GM21360 (cell line): ENCODE data around the gene ACOT12.

ENCODE experiments used
- ATAC-seq: cut with Tn5 transposase; IDR thresholded peaks from one replicate; pipeline ENCODE4 v1.9.1; 2021; ENCODE audit warnings: mild to moderate bottlenecking, moderate library complexity; ENCODE audit not compliant: unreplicated experiment

The ACOT12 gene

GRCh38 chr5:81401266-81401665 lies 7.3 kb upstream of the ACOT12 start:
- no peak for ATAC-seq

GRCh38 chr5:81400375-81400774 lies 6.4 kb upstream of the ACOT12 start:
- ATAC-seq: no peak

GRCh38 chr5:81398741-81399140 lies 4.8 kb upstream of the ACOT12 start:
- no peak for ATAC-seq

DNA sequence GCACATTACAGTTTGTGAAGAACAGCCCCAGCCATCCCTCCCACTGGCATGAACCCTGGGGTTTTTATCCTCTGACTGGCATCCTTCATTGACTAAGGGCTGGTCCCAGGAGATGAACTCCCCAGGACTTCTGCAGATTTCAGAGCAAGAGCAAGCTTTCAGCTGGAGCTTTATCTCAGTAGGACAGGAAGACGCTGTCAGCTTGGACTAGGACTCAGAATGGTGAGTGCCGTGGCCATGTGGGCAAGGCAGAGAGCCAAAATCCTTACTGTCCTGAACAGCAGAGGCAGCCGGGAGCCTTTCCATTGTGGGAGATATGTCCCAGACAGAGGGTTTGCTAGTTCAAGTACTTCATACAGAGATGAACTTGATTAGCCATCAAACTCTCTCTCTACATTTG lies 3.2 kb upstream of the ACOT12 start:
- ATAC-seq: no peak

GRCh38 chr5:81395262-81395661 lies 1.3 kb upstream of the ACOT12 start:
- ATAC-seq: no peak

DNA sequence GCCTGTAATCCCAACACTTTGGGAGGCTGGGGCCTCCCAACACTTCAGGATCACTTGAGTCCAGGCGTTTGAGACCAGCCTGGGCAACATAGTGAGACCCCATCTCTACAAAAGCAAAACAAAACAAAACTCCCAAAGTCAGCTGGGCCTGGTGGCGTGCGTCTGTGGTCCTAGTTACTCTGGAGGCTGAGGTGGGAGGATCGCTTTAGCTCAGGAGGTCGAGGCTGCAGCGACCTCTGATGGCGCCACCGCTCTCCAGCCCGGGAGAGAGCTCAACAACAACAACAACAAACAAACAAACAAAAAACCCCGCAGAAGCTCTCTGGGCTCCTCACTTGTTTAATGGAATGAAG lies 528 bp downstream of the ACOT12 start:
- no peak for ATAC-seq

DNA sequence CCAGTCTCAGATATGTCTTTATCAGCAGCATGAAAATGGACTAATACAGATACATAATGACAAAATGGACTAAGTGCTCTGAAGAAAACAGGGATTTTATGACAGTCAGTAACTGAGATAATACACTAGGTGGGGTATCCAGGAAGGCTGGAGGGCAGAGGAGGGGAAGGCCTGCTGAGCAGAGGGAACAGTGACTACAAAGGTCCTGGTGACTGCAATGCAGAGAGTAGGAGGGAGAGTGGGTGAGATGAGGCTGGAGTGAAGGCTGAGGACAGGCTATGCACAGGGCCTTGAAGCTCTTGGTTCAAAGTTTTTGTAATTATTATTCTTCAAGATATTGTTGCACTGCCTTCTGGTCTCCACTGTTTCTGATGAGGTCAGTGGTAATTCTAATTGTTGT lies 4.9 kb downstream of the ACOT12 start:
- no peak for ATAC-seq

- ATAC-seq: no peak
Measured at GRCh38 chr5:81388169-81388568, 5.8 kb downstream of the ACOT12 start.

- ATAC-seq: no peak
Measured at GRCh38 chr5:81383867-81384266, 10.1 kb downstream of the ACOT12 start.

DNA sequence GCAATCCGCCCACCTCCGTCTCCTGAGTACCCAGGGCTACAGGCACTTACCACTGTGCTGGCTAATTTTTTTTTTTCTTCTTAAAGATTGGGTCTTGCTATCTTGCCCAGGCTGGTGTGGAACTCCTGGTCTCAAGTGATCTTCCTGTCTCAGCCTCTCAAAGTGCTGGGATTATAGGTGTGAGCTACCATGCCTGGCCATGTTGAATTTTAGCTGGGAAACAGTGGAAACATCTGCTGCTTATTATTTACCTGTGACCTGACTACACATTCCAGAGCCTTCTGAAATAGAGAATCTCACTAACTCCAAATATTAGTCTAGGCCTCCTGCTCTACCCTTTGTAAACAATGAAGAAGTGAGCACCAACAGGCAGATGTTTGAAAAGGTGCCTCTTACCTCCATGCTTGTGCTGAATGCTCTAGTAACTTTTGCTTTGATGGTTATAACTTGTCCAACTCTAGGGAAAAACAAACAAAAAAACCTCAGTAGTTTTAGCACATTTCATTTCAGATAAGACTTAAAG lies 22.5 kb downstream of the ACOT12 start:
- ATAC-seq: no peak

DNA sequence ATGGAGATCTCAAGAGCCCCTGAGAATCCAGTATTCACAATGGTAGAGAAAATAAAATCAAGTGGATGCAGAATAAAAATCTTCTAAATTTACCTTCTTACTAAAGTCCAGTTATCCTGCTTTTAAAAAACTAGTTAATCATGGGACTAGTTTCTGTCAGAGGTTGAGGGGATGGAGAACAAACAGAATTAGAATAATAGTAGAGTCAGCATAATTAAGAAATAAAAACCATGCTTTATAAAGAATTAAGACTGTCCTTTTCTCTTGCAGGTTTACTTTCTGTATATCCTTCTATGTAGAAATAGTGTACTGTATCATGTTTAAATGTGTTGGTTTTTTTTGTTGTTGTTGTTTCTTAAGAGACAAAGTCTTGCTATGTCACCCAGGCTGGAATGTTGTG lies 23.0 kb downstream of the ACOT12 start:
- no peak for ATAC-seq

- ATAC-seq: no peak
Measured at GRCh38 chr5:81365541-81365940, 28.4 kb downstream of the ACOT12 start.

- ATAC-seq: no peak
Measured at GRCh38 chr5:81363093-81363871, 30.7 kb downstream of the ACOT12 start.

DNA sequence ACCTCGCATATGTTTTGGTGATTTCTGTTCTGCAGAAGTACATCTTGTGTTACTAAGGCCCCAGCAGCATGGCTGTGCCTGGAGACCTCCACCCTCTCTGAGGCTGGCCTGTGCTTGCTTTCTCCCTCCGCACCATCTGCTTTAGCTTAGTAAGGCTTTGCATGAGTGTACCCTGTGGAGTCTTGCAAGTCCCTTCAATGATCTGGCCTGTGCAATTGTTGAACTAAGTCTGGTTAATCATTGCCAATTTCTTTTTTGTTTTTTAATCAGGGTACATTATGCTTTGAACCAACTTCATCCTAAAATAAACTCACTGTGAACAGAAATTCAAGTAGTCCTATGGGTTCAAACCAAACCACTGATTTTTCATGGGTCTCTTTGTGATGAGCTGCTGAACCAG lies 32.3 kb downstream of the ACOT12 start:
- no peak for ATAC-seq

- no peak for ATAC-seq
Measured at GRCh38 chr5:81360640-81361039, 33.3 kb downstream of the ACOT12 start.

GRCh38 chr5:81359881-81360280 lies 34.1 kb downstream of the ACOT12 start:
- ATAC-seq: no peak

DNA sequence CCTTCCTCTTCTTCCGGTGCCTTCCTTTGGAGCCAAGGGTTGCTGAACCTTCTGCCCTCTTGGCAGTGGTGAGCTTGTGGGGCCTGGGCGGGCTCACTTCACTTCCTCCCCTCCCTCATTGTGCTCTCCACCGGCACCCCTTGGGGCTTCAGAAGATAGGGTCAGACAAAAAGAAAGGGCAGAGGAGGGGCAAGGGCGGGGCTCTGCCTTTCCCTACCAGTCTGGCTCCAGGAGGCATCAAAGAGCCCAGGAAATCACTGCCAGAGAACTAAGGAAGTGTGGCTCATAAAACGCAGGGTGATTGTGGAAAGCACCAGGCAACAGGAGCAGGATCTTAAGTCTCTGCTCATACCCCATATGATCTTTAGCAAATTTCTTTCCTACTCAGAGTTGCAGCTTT lies 34.8 kb downstream of the ACOT12 start:
- no peak for ATAC-seq

DNA sequence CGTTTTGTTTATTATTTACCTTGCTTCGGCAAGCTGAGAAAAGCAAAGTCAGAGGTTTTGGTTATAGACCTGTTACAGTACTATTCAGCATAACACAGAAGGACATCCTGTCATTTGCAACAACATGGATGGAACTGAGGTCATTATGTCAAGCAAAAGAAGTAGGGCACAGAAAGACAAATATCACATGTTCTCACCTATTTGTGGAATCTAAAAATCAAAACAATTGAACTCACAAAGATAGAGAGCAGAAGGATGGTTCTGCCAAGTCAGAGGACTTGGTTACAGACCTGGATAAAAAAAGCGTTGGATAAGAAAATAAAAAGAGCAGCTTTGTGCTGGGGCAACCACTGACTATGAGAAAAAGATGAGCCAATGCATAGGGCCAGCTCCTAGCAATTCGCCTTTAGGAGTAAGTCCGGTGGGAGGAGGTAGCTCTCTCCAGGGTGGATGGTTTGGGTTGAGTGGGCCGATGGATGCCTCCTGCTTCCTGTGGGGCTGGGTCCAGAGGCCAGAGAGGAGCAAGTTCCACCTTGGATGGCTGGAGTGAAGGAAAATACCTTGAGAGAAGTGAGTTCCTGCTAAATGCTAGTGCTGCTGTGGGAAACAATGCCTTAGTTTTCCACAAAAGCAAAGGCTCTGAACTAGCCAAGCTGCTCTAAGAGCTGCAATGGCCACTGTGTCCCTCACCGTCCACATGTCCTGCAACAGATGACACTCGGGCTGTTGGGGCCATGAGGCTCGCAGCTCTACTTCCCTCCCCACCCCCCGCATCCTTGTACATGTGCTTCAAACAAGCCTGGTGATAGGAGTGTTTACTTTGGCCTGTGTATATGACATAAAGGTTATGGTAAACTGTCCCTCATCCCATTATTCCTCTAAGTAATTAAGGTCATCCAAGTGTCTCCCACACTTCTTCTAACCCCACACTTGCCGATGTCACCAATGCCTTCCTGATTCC lies 38.4 kb downstream of the ACOT12 start:
- no peak for ATAC-seq

- no peak for ATAC-seq
Measured at GRCh38 chr5:81354093-81354492, 39.8 kb downstream of the ACOT12 start.

- ATAC-seq: no peak
Measured at GRCh38 chr5:81353189-81353588, 40.7 kb downstream of the ACOT12 start.

DNA sequence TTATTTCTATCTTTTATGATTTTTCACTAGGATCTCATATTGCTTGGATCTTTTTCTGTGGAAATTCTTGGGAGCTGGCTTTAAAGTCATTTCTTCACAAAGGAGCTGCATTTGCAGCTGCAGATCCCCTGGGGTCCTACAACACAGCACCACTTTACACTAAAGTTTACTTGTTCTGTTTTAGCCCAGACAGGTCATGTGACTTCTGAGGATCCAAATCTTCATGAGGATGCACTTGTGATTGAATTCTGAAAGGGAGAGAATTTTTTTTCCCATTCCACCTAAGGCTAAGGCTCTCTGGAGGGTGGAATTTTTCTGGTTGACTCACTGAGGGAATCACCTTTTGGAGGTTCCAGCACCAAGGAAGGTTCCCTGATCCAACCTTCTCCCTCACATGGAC lies 43.4 kb downstream of the ACOT12 start:
- ATAC-seq: no peak

DNA sequence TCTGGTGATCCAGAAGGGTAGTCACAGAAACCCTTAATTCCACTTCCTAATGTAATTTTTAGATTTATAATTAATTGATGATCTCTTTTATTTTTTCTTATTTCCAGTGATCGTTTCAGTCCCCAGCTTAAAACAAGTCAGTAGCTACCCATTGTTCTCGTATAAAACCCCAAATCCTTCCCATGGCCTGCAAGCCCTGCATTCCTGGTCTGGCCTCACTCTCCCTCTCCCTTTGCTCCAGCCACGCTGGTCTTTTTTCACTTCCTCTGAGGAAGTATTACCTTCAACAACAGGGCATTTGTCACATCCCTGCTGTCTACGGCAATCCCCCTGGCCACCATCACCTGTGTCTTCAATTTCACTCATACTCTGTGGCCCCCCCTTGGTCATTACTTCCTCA lies 44.8 kb downstream of the ACOT12 start:
- no peak for ATAC-seq
